H1 (cell line): ENCODE data around the gene AGAP3.
A peak's percentile ranks its signal among the peaks of the same experiment; 100 is the strongest.

Experiments used
- EP300 ChIP-seq, 2 experiments: IDR thresholded peaks; 1 replicate in 1 of 2; 2 replicates in 1 of 2; pipeline ENCODE4 v1.6.1; 2011 to 2012; ENCODE audit warnings: low read depth in 2 of 2, low read length in 2 of 2, mild to moderate bottlenecking in 2 of 2, borderline replicate concordance in 1 of 2, inconsistent platforms in 1 of 2, moderate library complexity in 1 of 2
- TF ChIP-seq, protein P1 (sequence below), 3 experiments: IDR thresholded peaks; 1 replicate in 2 of 3; 2 replicates in 1 of 3; pipeline versions ENCODE4 v1.5.1 to v1.6.1; 2011; ENCODE audit warnings: low read length in 3 of 3, mild to moderate bottlenecking in 3 of 3, inconsistent platforms in 2 of 3, low read depth in 1 of 3, moderate library complexity in 1 of 3; ENCODE audit not compliant: insufficient read depth in 1 of 3; ENCODE audit errors: control extremely low read depth in 1 of 3

DNA sequence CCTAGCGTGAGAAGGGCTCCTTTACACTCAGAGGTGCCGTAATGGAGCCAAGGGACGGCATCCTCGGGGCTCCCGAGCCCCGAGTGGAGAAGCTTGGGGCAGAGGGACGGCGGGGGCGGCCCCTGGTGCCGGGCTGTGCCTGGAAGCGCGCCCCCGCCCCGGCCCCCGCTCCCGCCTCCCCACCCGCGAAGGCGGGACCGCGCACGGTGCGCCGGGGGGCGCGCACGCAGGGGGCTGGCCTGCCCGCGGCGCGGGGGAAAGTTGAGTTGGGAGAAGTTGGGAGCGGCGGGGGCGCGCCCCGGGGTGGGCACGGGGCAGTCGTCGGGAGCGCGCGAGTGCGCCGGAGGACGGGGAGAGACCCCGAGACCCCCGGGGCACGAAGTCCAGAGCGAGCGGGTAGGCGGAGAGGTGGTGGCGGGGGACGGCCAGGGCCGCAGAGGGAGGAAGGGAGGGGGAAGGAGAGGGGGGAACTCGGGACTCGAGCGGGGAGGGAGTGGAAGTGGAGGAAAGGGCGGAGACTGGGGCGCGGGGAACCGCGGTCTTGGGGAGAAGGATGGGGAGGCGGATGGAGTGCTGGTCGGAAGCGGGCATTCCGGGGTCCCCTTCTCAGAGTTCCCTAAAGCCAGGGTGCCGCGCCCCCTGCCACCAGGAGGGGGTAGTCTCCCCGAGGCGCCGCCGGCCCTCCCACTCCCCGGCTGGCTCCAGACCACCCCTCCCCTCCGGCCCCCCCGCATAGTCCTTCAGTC lies 26.7 kb upstream of the AGAP3 start, which contains the start of gene SLC4A2:
- TF ChIP-seq, protein P1, sequence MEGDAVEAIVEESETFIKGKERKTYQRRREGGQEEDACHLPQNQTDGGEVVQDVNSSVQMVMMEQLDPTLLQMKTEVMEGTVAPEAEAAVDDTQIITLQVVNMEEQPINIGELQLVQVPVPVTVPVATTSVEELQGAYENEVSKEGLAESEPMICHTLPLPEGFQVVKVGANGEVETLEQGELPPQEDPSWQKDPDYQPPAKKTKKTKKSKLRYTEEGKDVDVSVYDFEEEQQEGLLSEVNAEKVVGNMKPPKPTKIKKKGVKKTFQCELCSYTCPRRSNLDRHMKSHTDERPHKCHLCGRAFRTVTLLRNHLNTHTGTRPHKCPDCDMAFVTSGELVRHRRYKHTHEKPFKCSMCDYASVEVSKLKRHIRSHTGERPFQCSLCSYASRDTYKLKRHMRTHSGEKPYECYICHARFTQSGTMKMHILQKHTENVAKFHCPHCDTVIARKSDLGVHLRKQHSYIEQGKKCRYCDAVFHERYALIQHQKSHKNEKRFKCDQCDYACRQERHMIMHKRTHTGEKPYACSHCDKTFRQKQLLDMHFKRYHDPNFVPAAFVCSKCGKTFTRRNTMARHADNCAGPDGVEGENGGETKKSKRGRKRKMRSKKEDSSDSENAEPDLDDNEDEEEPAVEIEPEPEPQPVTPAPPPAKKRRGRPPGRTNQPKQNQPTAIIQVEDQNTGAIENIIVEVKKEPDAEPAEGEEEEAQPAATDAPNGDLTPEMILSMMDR (IDR thresholded peaks at IDR 0.05; ENCODE audit: control extremely low read depth in 1 of 3, insufficient read depth in 1 of 3, low read depth in 1 of 3, low read length in 3 of 3), result peak in 2 of 3 experiments; percentile 20 to 22; a peak in 2 of 4 replicates
- TF ChIP-seq EP300 (IDR thresholded peaks at IDR 0.05; ENCODE audit: borderline replicate concordance in 1 of 2, low read depth in 2 of 2, low read length in 2 of 2), result no peak
